ENCODE results near the gene DAAM2.

DAAM2 gene

DNA sequence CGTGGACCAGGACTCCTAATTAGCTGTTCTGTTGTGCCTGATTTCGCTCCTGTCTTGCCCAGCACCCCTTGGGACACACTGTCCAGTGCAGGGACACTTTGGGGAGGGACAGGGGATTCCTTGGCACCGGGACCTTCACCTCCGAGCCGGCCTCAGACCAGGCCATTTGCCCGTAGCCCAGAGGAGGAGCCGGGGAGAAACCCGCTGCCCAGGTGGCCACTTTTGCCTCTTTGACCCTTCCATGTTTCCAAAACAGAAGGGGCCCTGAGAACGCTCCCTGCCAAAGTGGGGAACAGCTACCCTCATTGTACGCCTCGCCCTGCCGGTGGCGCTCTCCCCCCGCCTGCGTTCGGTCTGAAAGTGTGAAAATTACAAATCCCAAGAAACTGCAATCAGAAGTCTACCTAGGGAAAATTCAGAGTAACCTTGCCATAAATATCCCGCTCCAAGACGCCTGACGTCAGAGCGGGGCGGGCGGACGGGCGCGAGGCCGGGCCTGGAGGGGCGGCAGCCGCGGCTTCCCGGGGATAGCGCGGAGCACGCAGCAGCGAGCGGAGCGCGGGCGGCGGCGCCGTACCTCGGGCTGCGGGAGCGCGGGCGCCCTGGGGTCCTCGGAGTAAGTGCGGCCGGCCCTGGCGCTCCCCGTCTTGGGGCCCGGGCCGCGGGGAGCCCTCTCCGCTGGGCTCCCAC lies at the start of gene DAAM2:
Gene DAAM2, plus strand, starts transcription at position 527 of the 690 bp plus-strand sequence. CDS start 63,927 bp downstream, outside the sequence.
- peak; percentile 79 for DNase-seq

GRCh38 chr6:39746795-39747194 lies 45.4 kb upstream of the DAAM2 start:
- no peak for DNase-seq

- no peak for DNase-seq
Measured at GRCh38 chr6:39752835-39753724, 39.1 kb upstream of the DAAM2 start.

DNA sequence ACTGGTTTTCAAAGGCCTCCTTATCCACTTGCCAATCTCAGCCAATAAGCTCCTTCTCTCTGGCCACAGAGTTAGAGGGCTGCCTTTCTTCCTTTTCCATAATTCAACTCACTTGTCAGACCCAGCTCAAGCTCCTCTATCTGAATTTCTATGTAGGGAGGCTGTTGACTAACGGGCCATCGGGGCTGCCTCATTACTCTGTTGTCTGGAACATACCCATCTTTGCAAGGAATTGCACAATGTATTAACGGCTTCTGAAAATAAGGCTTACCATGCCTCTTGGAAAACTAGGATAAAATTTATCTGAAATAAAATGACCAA lies 38.5 kb upstream of the DAAM2 start:
- DNase-seq = no peak

- no peak for DNase-seq
Measured at GRCh38 chr6:39754514-39755115, 37.6 kb upstream of the DAAM2 start.

DNA sequence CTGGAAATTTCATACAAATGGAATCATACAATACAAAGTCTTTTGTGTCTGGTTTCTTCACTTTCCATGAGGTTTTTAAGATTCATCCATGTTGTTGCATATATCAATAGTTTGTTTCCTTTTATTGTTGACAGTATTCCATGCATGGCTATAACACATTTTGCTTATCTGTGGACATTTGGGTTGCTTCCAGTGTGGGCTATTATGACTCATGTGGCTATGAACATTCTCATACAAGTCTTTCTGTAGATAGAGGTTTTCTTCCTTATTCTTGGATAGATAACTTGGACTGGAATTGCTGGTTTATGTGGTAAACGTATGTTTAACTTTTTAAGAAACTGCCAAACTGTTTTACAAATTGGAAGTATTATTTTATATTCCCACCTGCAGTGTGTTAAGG lies 36.9 kb upstream of the DAAM2 start:
- DNase-seq = no peak

DNA sequence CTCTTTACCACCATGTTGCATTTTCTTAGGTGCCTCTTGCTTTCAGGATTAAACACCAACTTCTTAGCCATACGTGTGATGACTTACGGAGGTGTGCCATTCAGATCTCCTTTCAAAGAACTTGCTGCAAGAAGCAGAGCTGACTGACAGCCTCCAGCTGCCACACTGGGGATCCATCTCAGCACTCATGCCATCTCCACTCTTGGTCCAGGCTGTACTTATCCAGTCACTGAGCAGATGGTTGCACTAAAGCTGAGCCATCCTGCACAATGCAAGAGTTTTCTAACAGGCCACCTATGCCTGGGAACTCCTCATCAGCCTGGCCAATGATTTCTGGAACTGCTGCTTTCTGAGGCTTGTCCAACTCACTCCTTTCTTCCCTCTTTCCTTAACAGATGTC lies 35.6 kb upstream of the DAAM2 start:
- DNase-seq = no peak

- no peak for DNase-seq
Measured at GRCh38 chr6:39758905-39759605, 33.1 kb upstream of the DAAM2 start.

GRCh38 chr6:39760226-39760952 lies 31.8 kb upstream of the DAAM2 start:
- DNase-seq = no peak

- no peak for DNase-seq
Measured at GRCh38 chr6:39765508-39766065, 26.6 kb upstream of the DAAM2 start.

GRCh38 chr6:39769012-39769411 lies 23.2 kb upstream of the DAAM2 start:
- no peak for DNase-seq

GRCh38 chr6:39770446-39770845 lies 21.7 kb upstream of the DAAM2 start:
- DNase-seq = no peak

- DNase-seq = no peak
Measured at GRCh38 chr6:39772559-39773273, 19.5 kb upstream of the DAAM2 start.

- DNase-seq = no peak
Measured at GRCh38 chr6:39773782-39774181, 18.4 kb upstream of the DAAM2 start.

GRCh38 chr6:39776581-39776980 lies 15.6 kb upstream of the DAAM2 start:
- no peak for DNase-seq

GRCh38 chr6:39777218-39777617 lies 15.0 kb upstream of the DAAM2 start:
- peak; percentile 45 for DNase-seq

DNA sequence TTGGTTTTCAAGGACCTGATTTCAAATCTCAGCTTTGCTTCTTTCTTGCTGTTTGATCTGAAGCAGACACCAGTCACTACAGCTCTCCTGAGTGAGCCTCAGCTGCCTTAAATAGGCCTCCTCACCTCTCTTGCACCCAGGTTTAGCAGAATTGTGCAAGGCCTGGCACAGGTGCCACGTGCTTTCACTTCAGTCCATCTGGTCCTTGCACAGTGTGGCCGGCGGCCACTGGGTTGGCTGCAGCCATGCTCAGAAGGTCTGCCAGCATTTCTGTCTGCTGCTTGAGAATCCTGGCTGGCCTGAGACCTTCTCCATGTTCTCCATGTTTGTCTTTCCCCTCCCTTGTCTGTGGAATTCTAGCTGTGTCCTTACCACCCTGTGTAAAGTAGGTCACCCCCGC lies 14.5 kb upstream of the DAAM2 start:
- no peak for DNase-seq

DNA sequence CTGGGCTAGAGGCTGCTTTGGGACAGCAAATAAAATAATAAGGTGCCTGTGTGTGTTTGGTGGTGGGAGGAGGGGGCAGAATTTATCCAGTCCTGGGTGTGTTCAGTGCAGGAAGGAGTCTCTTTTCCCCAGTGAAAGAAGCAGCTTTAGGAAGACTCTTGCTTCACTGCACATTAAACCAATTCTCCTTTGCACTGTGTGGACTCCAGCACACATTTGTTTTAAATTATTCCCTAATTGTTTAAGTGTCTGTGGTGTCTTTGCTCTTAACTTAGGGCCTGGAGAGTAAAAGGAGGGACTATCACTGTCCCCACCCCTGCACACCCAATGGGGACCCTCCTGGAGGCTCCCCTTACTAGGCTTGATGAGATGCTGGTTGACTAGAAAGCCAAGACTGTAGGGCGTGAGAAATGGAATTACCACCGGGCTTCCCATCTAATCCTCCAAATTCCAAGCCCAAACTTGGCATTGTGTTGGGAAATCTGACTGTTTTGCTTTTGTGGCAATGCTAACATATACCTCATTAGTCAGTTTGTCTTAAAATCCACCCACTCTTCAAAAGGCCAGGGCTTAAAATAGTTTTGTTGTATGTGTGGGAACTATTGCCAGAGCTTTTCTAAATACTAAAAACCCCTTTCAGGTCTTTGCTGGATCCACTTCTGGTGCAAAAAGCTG lies 13.5 kb upstream of the DAAM2 start:
- no peak for DNase-seq

DNA sequence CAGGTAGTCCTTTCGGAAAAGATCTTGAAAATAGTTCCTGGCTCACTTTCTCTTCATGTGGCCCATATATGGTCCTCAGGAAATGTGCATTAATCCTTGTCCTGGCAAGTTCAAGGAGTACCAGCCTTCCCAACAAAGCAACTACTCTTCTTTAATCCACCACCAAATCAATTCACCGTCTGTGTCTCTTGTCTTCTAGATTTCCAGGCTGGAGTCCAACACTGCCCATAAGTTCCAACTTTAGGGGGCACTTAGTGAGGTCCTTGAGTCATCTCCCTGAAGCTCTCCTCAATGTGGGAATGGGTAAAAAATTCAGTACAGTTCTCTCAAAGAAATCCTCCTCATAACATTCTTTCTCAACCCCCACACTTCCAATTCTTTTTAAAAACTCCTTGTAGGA lies 6.9 kb upstream of the DAAM2 start:
- no peak for DNase-seq

GRCh38 chr6:39786649-39787048 lies 5.5 kb upstream of the DAAM2 start:
- DNase-seq = no peak

DNA sequence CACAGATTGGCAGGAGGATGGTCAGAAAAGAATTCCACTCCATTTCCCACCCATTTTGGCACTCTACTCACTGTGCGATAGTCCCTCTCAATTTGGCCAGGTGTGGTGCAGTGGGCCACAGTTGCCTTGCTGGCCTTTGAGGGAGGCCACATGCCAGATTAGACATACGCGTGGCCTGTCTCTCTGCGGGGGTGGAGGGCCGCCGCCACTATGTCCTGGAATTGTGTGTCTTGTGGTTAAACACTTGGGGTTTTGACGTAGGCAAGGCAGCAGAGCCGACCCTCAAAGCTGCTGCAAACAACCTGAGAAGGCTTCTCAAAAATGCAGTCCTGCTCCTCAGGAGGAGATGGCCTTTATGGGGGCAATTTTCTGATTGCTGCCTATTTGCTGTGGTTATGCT lies 4.9 kb upstream of the DAAM2 start:
- DNase-seq = no peak
